Naive thymus-derived CD4-positive, alpha-beta T cell (primary cell): ENCODE results near the gene LARP1. TPM values are rescaled to one million over a fixed set of nuclear protein-coding genes. Genes with fewer than 3 reads are reported as not detected.
"Not testable (repeated sequence)": the region's sequence is repeated elsewhere in the genome, so short reads cannot be mapped to it uniquely, and the experiment has no call there.

ENCODE experiments used
- ATAC-seq: fragments of 150-1000 bp; cut with Tn5 transposase; 2 replicates; pipeline ENCODE4 v1.10.0; 2021; ENCODE audit warnings: mild to moderate bottlenecking, moderate library complexity
- CTCF ChIA-PET: fragments of 350-600 bp; sonication (Branson Sonifier 250); formaldehyde crosslinking; loops from one replicate; lab custom pipeline; 2021; ENCODE audit warnings: antibody characterized with exemption; lab: Charles Lee
- POLR2A ChIA-PET: fragments of 350-600 bp; sonication (Branson Sonifier 250); formaldehyde crosslinking; loops from one replicate; lab custom pipeline; 2021; ENCODE audit warnings: antibody characterized with exemption, inconsistent platforms; lab: Charles Lee
- DNase-seq, 9 donors: peaks; one replicate each; pipeline versions ENCODE4 v3.0.0 to v3.0.0-alpha.2; 2020 to 2022; ENCODE audit warnings: mixed read lengths in 1 of 9
- H3K27ac ChIP-seq: one replicate; pipeline ENCODE4 v1.7.0; 2013; ENCODE audit warnings: mild to moderate bottlenecking, low read depth, low read length, moderate library complexity
- H3K27me3 ChIP-seq, 2 donors: one replicate each; pipeline ENCODE4 v1.7.0; 2013; ENCODE audit warnings: low read length in 2 of 2, mild to moderate bottlenecking in 2 of 2, moderate library complexity in 2 of 2; ENCODE audit not compliant: control insufficient read depth in 2 of 2, insufficient read depth in 2 of 2
- H3K36me3 ChIP-seq, 3 experiments: 1 replicate in 2 of 3; 2 replicates in 1 of 3; pipeline ENCODE4 v1.7.0; 2013; ENCODE audit warnings: low read length in 3 of 3, mild to moderate bottlenecking in 3 of 3, moderate library complexity in 1 of 3; ENCODE audit not compliant: insufficient read depth in 3 of 3, control insufficient read depth in 2 of 3
- H3K4me1 ChIP-seq, 2 donors: one replicate each; pipeline ENCODE4 v1.7.0; 2013; ENCODE audit warnings: low read length in 2 of 2, mild to moderate bottlenecking in 2 of 2, moderate library complexity in 1 of 2; ENCODE audit not compliant: control insufficient read depth in 2 of 2, insufficient read depth in 2 of 2
- H3K4me3 ChIP-seq: 2 replicates; pipeline ENCODE4 v1.7.0; 2013; ENCODE audit warnings: mild to moderate bottlenecking, low read length
- H3K9me3 ChIP-seq, 3 experiments: 1 replicate in 2 of 3; 2 replicates in 1 of 3; pipeline ENCODE4 v1.7.0; 2013; ENCODE audit warnings: low read length in 3 of 3; ENCODE audit not compliant: control insufficient read depth in 2 of 3
- H3K27ac Mint-ChIP-seq, 9 donors: one replicate each; pipeline ENCODE4 v1.8.0; 2020 to 2022; ENCODE audit warnings: mixed read lengths in 9 of 9, mild to moderate bottlenecking in 8 of 9, moderate library complexity in 5 of 9, inconsistent platforms in 2 of 9
- H3K27me3 Mint-ChIP-seq, 5 donors: one replicate each; pipeline ENCODE4 v1.8.0; 2021 to 2022; ENCODE audit warnings: mixed read lengths in 5 of 5, mild to moderate bottlenecking in 1 of 5
- H3K36me3 Mint-ChIP-seq, 5 donors: one replicate each; pipeline ENCODE4 v1.8.0; 2020 to 2022; ENCODE audit warnings: mixed read lengths in 5 of 5, mild to moderate bottlenecking in 3 of 5, inconsistent platforms in 1 of 5
- H3K4me1 Mint-ChIP-seq, 7 donors: one replicate each; pipeline ENCODE4 v1.8.0; 2020 to 2022; ENCODE audit warnings: mixed read lengths in 7 of 7, mild to moderate bottlenecking in 3 of 7, inconsistent platforms in 1 of 7
- H3K4me3 Mint-ChIP-seq, 10 donors: one replicate each; pipeline ENCODE4 v1.8.0; 2020 to 2022; ENCODE audit warnings: mild to moderate bottlenecking in 10 of 10, mixed read lengths in 10 of 10, moderate library complexity in 6 of 10, inconsistent platforms in 2 of 10
- H3K9me3 Mint-ChIP-seq, 11 donors: one replicate each; pipeline ENCODE4 v1.8.0; 2020 to 2022; ENCODE audit warnings: mixed read lengths in 11 of 11, mild to moderate bottlenecking in 4 of 11, inconsistent platforms in 1 of 11, moderate library complexity in 1 of 11
- intact Hi-C, 2 donors: fragments of 100-400 bp; cut with micrococcal nuclease; formaldehyde crosslinking; loops; one replicate each; pipeline ENCODE4 v1.15.1; 2023
- polyA plus RNA-seq, 2 donors: library from polyadenylated mRNA; unstranded; fragments of 300-500 nt; fragmentation: Illumina TruSeq; gene quantifications; one replicate each; pipeline ENCODE4 v1.2.3, GENCODE V29; 2021
- total RNA-seq, 6 experiments: library from RNA in 5 of 6; stranded (reverse) in 5 of 6; gene quantifications; 1 replicate in 5 of 6; 2 replicates in 1 of 6; pipeline ENCODE4 v1.2.3 and lab custom pipeline; 2021 to 2026

The LARP1 gene
- total and polyA plus RNA-seq, 7 experiments from 2014 or later = 12.2 to 217 (median 139) TPM

GRCh38 chr5:154734370-154735248 is 20.6 kb upstream of the LARP1 start:
- H3K27ac ChIP-seq = no peak overlapping the region
- ChIA-PET POLR2A (no interaction called here), CTCF (no interaction called here)
- no peak for DNase-seq
- Mint-ChIP-seq H3K36me3 (peaks cover 0 to 5% (median 0%) of the 10 kb centered on the region in 5 donors), H3K27me3 (peaks cover 0 to 11% (median 0%) of the 10 kb centered on the region in 5 donors), H3K4me1 (no peaks in the 10 kb centered on the region), H3K9me3 (peaks cover 0 to 7% (median 0%) of the 10 kb centered on the region in 11 donors), H3K27ac (no peak overlapping the region), H3K4me3 (no peak overlapping the region)
- H3K27me3 ChIP-seq = no peaks in the 10 kb centered on the region
- H3K4me3 ChIP-seq = no peak overlapping the region
- H3K36me3 ChIP-seq = no peaks in the 10 kb centered on the region
- peak; percentile 41 for ATAC-seq
- no peaks in the 10 kb centered on the region for H3K9me3 ChIP-seq
- no peaks in the 10 kb centered on the region for H3K4me1 ChIP-seq
- intact Hi-C loops = no loop called here

DNA sequence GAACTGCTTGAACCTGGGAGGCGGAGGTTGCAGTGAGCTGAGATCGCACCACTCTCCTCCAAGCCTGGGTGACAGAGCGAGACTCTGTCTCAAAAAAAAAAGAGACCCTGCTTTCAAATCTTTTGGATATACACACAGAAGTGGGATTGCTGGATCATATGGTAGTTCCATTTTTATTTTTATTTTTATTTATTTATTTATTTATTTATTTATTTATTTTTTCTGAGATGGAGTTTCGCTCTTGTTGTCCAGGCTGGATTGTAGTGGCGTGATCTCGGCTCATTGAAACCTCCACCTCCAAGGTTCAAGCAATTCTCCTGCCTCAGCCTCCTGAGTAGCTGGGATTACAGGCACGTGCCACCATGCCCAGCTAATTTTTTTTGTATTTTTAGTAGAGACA is 19.8 kb upstream of the LARP1 start:
- H3K27ac Mint-ChIP-seq, POLR2A ChIA-PET, H3K36me3 ChIP-seq, H3K27me3 ChIP-seq, H3K4me3 Mint-ChIP-seq, H3K27ac ChIP-seq, H3K36me3 Mint-ChIP-seq, H3K4me1 Mint-ChIP-seq, ATAC-seq, CTCF ChIA-PET, H3K9me3 Mint-ChIP-seq, H3K4me1 ChIP-seq, DNase-seq, H3K9me3 ChIP-seq, intact Hi-C loops, H3K4me3 ChIP-seq: not testable (repeated sequence)
- peaks cover 0 to 11% (median 0%) of the 10 kb centered on the region in 5 donors for H3K27me3 Mint-ChIP-seq

GRCh38 chr5:154736372-154736771 is 18.8 kb upstream of the LARP1 start:
- H3K27me3 Mint-ChIP-seq, H3K36me3 ChIP-seq, DNase-seq, intact Hi-C loops, CTCF ChIA-PET, H3K4me1 Mint-ChIP-seq, H3K9me3 Mint-ChIP-seq, H3K4me3 ChIP-seq, H3K36me3 Mint-ChIP-seq, H3K9me3 ChIP-seq, H3K27ac Mint-ChIP-seq, ATAC-seq, H3K4me3 Mint-ChIP-seq, H3K27me3 ChIP-seq, H3K27ac ChIP-seq, H3K4me1 ChIP-seq: not testable (repeated sequence)
- POLR2A ChIA-PET = interaction anchor here (0.6 kb wide), 1 partner anchor 37 kb away, joined by 3 read pairs; no protein-coding TSS in a partner anchor

- H3K9me3 ChIP-seq = no peaks in the 10 kb centered on the region
- Mint-ChIP-seq H3K4me3 (no peak overlapping the region), H3K27me3 (peaks cover 0 to 2% (median 0%) of the 10 kb centered on the region in 5 donors), H3K27ac (no peak overlapping the region), H3K4me1 (no peaks in the 10 kb centered on the region), H3K9me3 (no peaks in the 10 kb centered on the region), H3K36me3 (no peaks in the 10 kb centered on the region)
- intact Hi-C loops = no loop called here
- ATAC-seq = no peak
- H3K36me3 ChIP-seq = no peaks in the 10 kb centered on the region
- ChIA-PET CTCF (no interaction called here), POLR2A (no interaction called here)
- H3K27me3 ChIP-seq = no peaks in the 10 kb centered on the region
- no peak overlapping the region for H3K4me3 ChIP-seq
- no peak overlapping the region for H3K27ac ChIP-seq
- no peak for DNase-seq
- H3K4me1 ChIP-seq = no peaks in the 10 kb centered on the region
Measured at GRCh38 chr5:154737667-154738320, 17.4 kb upstream of the LARP1 start.

- Mint-ChIP-seq H3K27me3 (no peaks in the 10 kb centered on the region), H3K27ac (peak overlapping the region in 1 of 9 donors; percentile 65), H3K4me1 (no peaks in the 10 kb centered on the region), H3K36me3 (no peaks in the 10 kb centered on the region), H3K9me3 (no peaks in the 10 kb centered on the region), H3K4me3 (no peak overlapping the region)
- POLR2A ChIA-PET = no interaction called here
- no peak for DNase-seq
- Histone ChIP-seq H3K36me3 (no peaks in the 10 kb centered on the region), H3K4me1 (no peaks in the 10 kb centered on the region), H3K4me3 (no peak overlapping the region), H3K27ac (no peak overlapping the region), H3K27me3 (no peaks in the 10 kb centered on the region), H3K9me3 (no peaks in the 10 kb centered on the region)
- CTCF ChIA-PET = no interaction called here
- ATAC-seq = no peak
- intact Hi-C loops = no loop called here
Measured at GRCh38 chr5:154740483-154740882, 14.7 kb upstream of the LARP1 start.

DNA sequence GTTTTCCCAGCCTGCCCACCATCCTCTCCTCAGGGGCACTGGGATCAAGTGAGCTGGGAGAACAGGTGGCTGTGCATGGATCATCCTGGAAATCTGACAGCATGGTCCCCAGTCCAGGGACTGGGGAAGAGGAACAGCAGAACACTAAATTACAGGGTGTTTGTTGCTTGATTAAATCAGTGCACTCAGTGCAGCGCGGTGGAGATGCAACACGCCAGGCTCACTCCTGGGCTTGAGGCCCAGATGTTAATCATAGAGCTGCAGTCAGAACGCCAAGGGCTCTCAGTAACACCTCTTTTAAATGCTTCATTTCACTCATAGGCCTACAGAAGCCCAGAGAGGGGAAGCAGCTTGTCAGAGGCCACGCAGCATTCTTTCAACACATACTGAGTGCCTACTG is 14.2 kb upstream of the LARP1 start:
- no peak overlapping the region for H3K27ac Mint-ChIP-seq
- CTCF ChIA-PET = no interaction called here
- H3K4me3 Mint-ChIP-seq = no peak overlapping the region
- H3K4me1 Mint-ChIP-seq = no peaks in the 10 kb centered on the region
- Histone ChIP-seq H3K9me3 (no peaks in the 10 kb centered on the region), H3K4me1 (no peaks in the 10 kb centered on the region), H3K27me3 (no peaks in the 10 kb centered on the region), H3K36me3 (no peaks in the 10 kb centered on the region), H3K4me3 (no peak overlapping the region), H3K27ac (no peak overlapping the region)
- H3K27me3 Mint-ChIP-seq = no peaks in the 10 kb centered on the region
- no peaks in the 10 kb centered on the region for H3K9me3 Mint-ChIP-seq
- intact Hi-C loops = no loop called here
- DNase-seq = no peak
- POLR2A ChIA-PET = no interaction called here
- no peak for ATAC-seq
- H3K36me3 Mint-ChIP-seq = no peaks in the 10 kb centered on the region
